Choroid plexus epithelial cell (primary cell): ENCODE results near the gene SLC25A36.
"Not testable (repeated sequence)": the region's sequence is repeated elsewhere in the genome, so short reads cannot be mapped to it uniquely, and the experiment has no call there.

Experiments used
- DNase-seq: peaks from one replicate; pipeline ENCODE4 v3.0.0-alpha.2; 2010; ENCODE audit warnings: low read depth
- H3K4me3 ChIP-seq: 2 replicates; pipeline ENCODE4 v1.5.1; 2011; ENCODE audit warnings: low read depth, mild to moderate bottlenecking, control low read depth, low read length, moderate library complexity
- TF ChIP-seq, protein P1 (sequence below): conservative IDR thresholded peaks from 2 replicates; pipeline ENCODE4 v1.5.1; 2011; ENCODE audit warnings: low read depth, mild to moderate bottlenecking, control low read depth, inconsistent platforms, low read length, moderate library complexity

The SLC25A36 gene

DNA sequence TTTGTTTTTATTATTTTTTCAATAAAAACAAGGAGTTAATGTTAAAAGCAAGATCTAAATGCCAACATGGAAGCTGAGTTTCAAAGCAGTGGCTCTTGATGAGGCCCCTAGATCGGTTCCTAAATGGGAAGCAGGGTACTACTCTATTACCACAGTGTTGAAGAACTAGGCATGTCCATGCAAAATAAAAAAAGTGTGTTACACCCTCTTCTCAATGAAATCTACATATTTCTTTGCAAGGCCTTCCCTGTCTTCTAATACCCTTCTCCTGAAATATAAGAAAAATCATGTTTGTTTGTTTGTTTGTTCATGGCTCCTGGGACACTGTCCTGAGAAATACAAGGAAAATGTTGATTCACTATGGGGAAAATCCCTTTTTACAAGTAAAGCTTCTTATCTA, 12.2 kb upstream of the SLC25A36 start:
- no peak for DNase-seq
- TF ChIP-seq, protein P1, sequence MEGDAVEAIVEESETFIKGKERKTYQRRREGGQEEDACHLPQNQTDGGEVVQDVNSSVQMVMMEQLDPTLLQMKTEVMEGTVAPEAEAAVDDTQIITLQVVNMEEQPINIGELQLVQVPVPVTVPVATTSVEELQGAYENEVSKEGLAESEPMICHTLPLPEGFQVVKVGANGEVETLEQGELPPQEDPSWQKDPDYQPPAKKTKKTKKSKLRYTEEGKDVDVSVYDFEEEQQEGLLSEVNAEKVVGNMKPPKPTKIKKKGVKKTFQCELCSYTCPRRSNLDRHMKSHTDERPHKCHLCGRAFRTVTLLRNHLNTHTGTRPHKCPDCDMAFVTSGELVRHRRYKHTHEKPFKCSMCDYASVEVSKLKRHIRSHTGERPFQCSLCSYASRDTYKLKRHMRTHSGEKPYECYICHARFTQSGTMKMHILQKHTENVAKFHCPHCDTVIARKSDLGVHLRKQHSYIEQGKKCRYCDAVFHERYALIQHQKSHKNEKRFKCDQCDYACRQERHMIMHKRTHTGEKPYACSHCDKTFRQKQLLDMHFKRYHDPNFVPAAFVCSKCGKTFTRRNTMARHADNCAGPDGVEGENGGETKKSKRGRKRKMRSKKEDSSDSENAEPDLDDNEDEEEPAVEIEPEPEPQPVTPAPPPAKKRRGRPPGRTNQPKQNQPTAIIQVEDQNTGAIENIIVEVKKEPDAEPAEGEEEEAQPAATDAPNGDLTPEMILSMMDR, result no peak
- H3K4me3 ChIP-seq, result no peak overlapping the region

DNA sequence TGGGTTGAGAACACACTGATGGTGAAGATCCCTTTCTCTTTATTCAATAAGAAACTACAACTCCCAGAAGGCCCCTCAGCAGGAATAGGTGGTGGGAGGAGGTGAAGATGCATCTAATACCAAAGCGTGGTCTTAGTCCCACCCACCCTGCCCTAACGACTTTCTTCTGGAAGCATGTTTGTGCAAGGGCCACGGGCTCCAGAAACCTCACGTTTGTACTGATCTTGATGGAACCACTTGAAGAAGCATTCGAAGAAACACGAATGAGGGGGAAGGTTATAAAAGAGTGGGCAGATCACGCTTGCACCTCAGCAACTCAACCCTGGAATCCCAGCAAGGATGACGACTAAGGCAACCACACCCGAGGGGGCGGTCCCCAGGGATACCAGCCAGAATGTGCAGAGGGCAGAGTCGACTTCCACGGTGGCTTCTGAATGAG, 10.6 kb upstream of the SLC25A36 start:
- no peak for DNase-seq
- H3K4me3 ChIP-seq, result peak overlapping the region; percentile 33
- TF ChIP-seq, protein P1, result no peak

DNA sequence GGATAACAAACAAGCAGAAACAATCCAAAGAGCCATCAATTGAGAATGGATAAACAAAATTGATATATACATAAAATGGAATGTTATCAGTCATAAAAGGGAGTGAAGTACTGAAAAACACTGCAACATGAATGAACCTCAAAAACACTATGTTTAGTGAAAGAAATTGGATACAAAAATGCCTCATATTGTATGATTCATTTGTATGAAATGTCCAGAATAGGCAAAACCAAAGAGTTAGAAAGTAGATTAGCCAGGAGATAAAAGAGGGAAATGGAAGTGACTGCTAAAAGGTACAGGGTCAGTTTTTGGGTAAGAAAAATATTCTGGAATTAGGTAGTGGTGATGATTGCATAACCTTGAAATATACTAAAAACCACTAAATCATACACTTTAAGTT, 9.8 kb upstream of the SLC25A36 start:
- TF ChIP-seq, protein P1, result no peak
- no peak overlapping the region for H3K4me3 ChIP-seq
- peak; percentile 30 for DNase-seq

DNA sequence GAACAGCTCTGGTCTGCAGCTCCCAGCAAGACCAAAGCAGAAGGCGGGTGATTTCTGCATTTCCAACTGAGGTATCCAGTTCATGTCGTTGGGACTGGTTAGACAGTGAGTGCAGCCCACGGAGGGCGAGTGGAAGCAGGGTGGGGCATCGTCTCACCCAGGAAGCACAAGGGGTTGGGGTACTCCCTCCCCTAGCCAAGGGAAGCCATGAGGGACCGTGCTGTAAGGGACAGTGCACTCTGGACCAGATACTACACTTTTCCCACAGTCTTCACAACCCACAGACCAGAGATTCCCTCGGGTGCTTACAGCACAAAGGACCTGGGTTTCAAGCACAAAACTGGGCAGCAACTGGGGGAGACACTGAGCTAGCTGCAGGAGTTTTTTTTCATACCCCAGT, 8.5 kb upstream of the SLC25A36 start:
- TF ChIP-seq, protein P1, result no peak
- no peak for DNase-seq
- no peak overlapping the region for H3K4me3 ChIP-seq

DNA sequence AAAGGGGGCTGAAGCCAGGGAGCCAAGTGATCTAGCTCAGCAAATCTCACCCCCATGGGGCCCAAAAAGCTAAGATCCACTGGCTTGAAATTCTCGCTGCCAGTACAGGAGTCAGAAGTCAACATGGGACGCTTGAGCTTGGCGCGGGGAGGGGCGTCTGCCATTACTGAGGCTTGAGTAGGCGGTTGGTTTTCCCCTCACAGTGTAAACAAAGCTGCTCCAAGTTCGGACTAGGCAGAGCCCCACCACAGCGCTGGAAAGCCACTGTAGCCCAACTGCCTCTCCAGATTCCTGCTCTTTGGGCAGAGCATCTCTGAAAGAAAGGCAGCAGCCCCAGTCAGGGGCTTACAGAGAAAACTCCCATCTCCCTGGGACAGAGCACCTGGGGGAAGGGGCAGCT, 8.1 kb upstream of the SLC25A36 start:
- DNase-seq, result no peak
- no peak overlapping the region for H3K4me3 ChIP-seq
- TF ChIP-seq, protein P1, result no peak

DNA sequence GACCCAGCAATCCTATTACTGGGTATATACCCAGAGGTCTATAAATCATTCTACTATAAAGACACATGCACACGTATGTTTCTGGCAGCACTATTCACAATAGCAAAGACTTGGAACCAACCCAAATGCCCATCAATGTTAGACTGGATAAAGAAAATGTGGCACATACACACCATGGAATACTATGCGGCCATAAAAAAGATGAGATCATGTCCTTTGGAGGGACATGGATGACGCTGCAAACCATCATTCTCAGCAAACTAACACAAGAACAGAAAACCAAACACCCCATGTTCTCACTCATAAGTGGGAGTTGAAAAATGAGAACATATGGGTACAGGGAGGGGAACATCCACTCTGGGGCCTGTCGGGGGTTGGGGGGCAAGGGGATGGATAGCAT, 2.3 kb upstream of the SLC25A36 start:
- H3K4me3 ChIP-seq, DNase-seq: not testable (repeated sequence)

DNA sequence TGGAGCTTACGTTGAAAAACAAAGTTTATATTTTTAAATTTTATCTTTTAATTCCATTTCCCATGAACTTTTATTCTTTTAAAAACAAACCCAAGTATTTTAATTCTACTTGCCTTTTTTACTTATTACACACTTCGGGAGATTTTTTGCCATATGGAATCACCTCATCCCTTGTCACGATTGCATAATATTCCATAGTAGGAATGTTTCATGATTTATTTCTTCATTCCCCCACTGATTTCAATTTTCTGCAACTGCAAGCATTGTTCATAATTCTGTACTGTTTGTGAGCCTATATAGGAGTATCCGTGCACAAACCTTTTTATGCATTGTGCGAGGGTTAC, 574 bp upstream of the SLC25A36 start:
- no peak for DNase-seq
- peak overlapping the region; percentile 93 for H3K4me3 ChIP-seq

More for the DNA sequence above, 574 bp upstream of the SLC25A36 start:
- TF ChIP-seq, protein P1, result no peak
